Dermis microvascular lymphatic vessel endothelial cell (primary cell): ENCODE measurements around the gene MEX3A. TPM values are rescaled to one million over a fixed set of nuclear protein-coding genes. Genes with fewer than 3 reads are reported as not detected.
A peak's percentile ranks its signal among the peaks of the same experiment; 100 is the strongest.

Source experiments
- DNase-seq, 2 donors: peaks; one replicate each; pipeline versions ENCODE4 v3.0.0 to v3.0.0-alpha.2; 2010; ENCODE audit warnings: low read depth in 2 of 2
- total RNA-seq: library from RNA; depleted of rRNA; stranded (reverse); fragments of >200 nt; gene quantifications from 2 replicates; pipeline ENCODE4 v1.2.1, GENCODE V29; 2014

Gene MEX3A
- total RNA-seq, 1 donor from 2014 or later = 3.6 TPM

GRCh38 chr1:156104065-156104810 lies 22.0 kb upstream of the MEX3A start:
- DNase-seq = peak; percentile 79 to 98

- DNase-seq = peak; percentile 60 to 78
These were observed 21.3 kb upstream of the MEX3A start for GRCh38 chr1:156103521-156103947.

GRCh38 chr1:156102633-156103511 lies 20.6 kb upstream of the MEX3A start:
- DNase-seq = peak; percentile 64 to 93

- peak in 1 of 2 donors; percentile 29 for DNase-seq
These were observed 19.6 kb upstream of the MEX3A start for GRCh38 chr1:156101880-156102279.

- DNase-seq = no peak
These were observed 18.1 kb upstream of the MEX3A start for GRCh38 chr1:156100205-156100995.

- DNase-seq = no peak
These were observed 17.0 kb upstream of the MEX3A start for GRCh38 chr1:156099282-156099681.

GRCh38 chr1:156098784-156099183 lies 16.5 kb upstream of the MEX3A start:
- no peak for DNase-seq

GRCh38 chr1:156097499-156098178 lies 15.4 kb upstream of the MEX3A start:
- no peak for DNase-seq

- DNase-seq = peak; percentile 90 to 99
These were observed 14.6 kb upstream of the MEX3A start for GRCh38 chr1:156096640-156097391.

- no peak for DNase-seq
These were observed 13.7 kb upstream of the MEX3A start for GRCh38 chr1:156095906-156096508.

GRCh38 chr1:156091610-156092009 lies 9.3 kb upstream of the MEX3A start:
- no peak for DNase-seq

- DNase-seq = peak; percentile 53 to 84
These were observed 8.5 kb upstream of the MEX3A start for GRCh38 chr1:156090840-156091188.

GRCh38 chr1:156090138-156090839 lies 8.0 kb upstream of the MEX3A start:
- no peak for DNase-seq

- DNase-seq = no peak
These were observed 7.4 kb upstream of the MEX3A start for GRCh38 chr1:156089704-156090103.

- DNase-seq = peak; percentile 57 to 93
These were observed 4.0 kb upstream of the MEX3A start for GRCh38 chr1:156086256-156086662.

- DNase-seq = no peak
These were observed 1.8 kb upstream of the MEX3A start for GRCh38 chr1:156083800-156084790.

GRCh38 chr1:156081917-156082308 lies 352 bp downstream of the MEX3A start:
- DNase-seq = no peak
